Jurkat, Clone E6-1 (cell line): ENCODE data around the gene SYT13.

Source experiments
- DNase-seq: peaks from one replicate; pipeline ENCODE4 v3.0.0-alpha.2; 2011; ENCODE audit warnings: low read depth, low spot score
- H3K4me3 ChIP-seq: 2 replicates; pipeline ENCODE4 v1.5.1; 2011; ENCODE audit warnings: mild to moderate bottlenecking, low read length, control low read depth, moderate library complexity

SYT13 gene

DNA sequence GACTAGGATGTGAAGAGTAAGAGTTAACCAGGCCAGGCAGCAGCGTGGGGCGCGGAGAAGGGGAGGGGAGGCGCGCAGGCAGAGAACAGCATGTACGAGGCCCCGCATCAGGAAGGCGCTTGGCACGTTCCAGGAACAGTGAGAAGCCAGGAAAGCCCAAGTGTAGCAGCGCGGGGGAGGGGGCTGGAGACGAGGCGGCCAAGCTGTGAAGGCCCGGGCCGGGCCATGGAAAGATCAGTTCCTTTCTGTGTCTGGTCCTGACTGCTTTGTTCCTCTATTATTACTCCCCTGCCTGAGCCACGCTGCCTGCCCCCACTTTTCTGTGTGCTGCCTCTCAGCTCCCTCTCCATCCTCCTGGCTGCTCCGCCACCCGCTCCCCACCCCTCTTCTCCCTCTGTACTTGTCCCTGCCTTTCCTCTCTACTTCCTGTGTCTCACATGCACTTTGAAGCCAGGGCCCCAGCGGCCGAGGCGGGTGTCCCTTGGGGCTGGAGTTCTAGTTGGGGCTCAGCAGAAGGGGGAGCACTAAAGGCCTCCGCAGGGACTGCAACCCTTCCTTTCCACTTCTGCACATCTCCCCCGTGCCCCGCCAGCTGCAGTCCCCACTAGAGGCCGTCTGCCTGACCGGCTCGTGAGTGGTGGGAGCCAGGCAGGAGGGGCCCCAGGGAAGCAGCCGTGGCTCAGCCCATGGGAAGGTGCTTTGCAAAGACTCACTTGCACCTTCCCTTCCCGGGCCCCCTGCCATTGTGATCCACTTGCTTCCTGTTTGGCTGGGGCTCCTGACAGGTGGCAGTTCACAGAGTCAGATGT is 76.0 kb downstream of the SYT13 start:
- DNase-seq = no peak
- H3K4me3 ChIP-seq = no peak overlapping the region

DNA sequence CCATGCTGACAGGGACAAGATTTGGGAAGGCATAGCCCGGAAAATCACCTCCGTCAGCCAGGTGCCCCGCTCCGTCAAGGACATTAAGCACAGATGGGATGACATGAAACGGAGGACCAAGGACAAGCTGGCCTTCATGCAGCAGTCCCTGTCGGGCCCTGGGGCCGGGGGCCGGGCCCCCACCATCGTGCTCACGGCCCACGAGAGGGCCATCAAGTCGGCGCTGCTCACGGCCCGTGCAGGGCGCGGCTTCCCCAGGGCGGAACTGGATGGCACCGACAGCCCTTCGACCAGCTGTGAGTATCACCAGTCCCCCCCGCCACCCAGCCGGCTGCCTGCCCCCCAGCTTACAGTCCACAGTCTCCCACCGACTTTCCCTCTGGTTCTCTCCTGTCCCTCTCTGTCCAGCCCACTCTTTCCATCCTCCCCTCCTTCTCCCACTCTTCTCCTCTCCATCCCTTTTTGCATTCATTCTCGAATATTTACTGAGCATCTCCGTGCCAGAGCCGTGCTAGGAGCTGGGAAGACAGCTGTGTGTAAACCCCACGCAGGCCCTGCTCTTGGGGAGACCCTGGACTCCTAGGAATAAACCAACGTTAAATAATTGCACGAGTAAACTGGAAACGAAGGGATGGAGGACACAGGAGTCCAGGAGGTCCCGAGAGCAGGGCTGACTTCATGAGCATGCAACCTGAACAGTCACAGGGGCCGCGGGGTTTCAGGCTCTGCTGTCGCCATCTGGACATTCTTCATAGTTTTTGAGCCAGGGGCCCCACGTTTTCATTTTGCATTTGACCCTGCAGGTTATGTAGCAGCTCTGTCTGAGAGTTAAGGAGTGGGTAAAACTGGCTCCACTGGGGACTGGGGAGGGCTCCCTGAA is 76.9 kb downstream of the SYT13 start:
- H3K4me3 ChIP-seq = no peak overlapping the region
- DNase-seq = no peak

- no peak overlapping the region for H3K4me3 ChIP-seq
- DNase-seq = no peak
Measured at GRCh38 chr11:45208135-45208534, 78.0 kb downstream of the SYT13 start.

DNA sequence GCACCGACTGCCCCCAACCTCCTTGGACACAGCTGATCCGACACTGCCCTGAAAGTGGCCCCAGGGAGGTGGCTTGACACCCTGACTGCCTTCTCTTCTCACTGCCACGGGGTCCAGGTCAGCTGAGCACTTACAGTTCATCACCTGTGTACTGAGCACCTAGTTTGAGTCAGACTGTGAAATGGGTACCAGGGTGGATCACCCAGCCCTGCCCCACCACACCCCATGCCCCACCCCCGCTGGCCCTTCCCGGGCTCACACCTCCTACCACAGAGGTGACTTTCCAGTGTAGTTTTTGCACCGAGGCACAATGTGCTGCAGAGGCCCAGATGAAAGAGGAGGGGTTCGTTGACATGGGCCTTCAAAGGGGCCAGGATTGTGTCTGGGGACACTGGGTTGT is 80.2 kb downstream of the SYT13 start:
- H3K4me3 ChIP-seq = no peak overlapping the region
- no peak for DNase-seq

- H3K4me3 ChIP-seq = no peak overlapping the region
- DNase-seq = no peak
Measured at GRCh38 chr11:45204761-45205160, 81.4 kb downstream of the SYT13 start.

DNA sequence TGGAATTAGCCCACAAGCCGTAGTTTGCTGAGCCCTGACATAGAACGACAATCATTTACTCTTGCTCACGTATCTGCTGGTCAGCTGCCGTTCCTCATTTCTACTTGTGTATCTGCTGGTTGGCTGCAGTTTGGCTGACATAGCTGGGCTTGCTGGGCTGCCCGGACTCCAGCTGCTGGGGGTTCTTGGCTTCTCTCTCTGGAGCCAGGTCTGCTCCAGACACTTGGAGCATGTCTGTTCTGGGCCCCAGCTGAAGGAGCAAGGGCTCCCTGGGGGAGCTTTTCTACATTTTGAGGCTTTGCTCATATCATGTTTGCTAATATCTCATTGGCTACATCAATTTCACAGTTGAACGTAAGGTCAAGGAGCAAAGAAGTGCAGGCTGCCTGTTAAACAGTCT is 92.4 kb downstream of the SYT13 start:
- no peak overlapping the region for H3K4me3 ChIP-seq
- no peak for DNase-seq
